ENCODE data around the gene CCDC38. TPM values are rescaled to one million over a fixed set of nuclear protein-coding genes. Genes with fewer than 3 reads are reported as not detected.

Gene CCDC38
- polyA plus RNA-seq, result 0.36 TPM
- long read RNA-seq, donor 1, partial matches to known transcripts, result 8 of 8 reads
- long read RNA-seq, donor 1, other reads (novel, unspliced or antisense), result 0 of 8 reads
- long read RNA-seq, donor 2, result 0 reads
- long read RNA-seq, donor 3, result 0 reads
- long read RNA-seq, donor 4, result 0 reads
- long read RNA-seq, donor 5, result 0 reads
- long read RNA-seq, donor 6, result 0 reads
- long read RNA-seq, donor 7, result 0 reads
- long read RNA-seq, donor 8, result 0 reads
- long read RNA-seq, donor 9, result 0 reads
- long read RNA-seq, donor 10, result 0 reads
- long read RNA-seq, donor 11, result 0 reads

- H3K4me1 ChIP-seq (ENCODE audit: control insufficient read depth, insufficient read depth, low read length), result peaks cover 3% of the 10 kb centered on the region
- H3K4me3 ChIP-seq (ENCODE audit: low read length), result peak within 1 kb of the TSS; percentile 69
- no CpG with 5 or more reads among the region's 51 CpGs for WGBS (ENCODE audit: insufficient coverage, low lambda C conversion rate)
- no peaks in the 10 kb centered on the region for H3K36me3 ChIP-seq (ENCODE audit: control insufficient read depth, insufficient read depth, low read length)
- no peaks in the 10 kb centered on the region for H3K9me3 ChIP-seq (ENCODE audit: control insufficient read depth, low read depth, low read length)
- peaks cover 3% of the 10 kb centered on the region for H3K27me3 ChIP-seq (ENCODE audit: control insufficient read depth, insufficient read depth, low read length)
- peak within 1 kb of the TSS; percentile 88 for H3K27ac ChIP-seq (ENCODE audit: low read length)
- DNase-seq, result peak; percentile 80 to 91
These were observed at the start of gene CCDC38 for GRCh38 chr12:95942524-95943329. TSS of gene CCDC38 (minus strand) at chr12:95942614. CDS start at chr12:95936509, 6,105 bp downstream.

DNA sequence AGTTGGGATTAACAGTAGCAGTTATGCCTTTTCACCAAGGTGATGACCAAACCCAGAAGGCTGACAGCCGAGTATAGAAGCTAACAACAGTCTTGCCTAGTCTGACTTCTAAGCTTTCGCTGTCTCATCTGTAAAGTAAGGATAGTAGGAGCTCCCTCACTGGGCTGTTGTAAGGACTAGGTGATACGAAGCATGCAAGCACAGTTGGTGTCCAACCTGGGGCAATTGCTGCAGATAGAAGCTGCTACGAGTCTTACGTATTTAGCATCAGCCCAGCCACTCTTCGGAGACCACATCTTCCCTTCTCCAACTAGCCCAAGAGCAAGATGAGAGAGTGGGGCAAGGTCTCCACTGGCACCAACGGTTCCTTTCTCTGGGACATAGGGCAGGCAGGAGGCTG is 47.7 kb upstream of the CCDC38 start:
- Histone ChIP-seq H3K4me3 (ENCODE audit: low read length) (no peak overlapping the region), H3K36me3 (ENCODE audit: control insufficient read depth, insufficient read depth, low read length) (peaks cover 2% of the 10 kb centered on the region), H3K4me1 (ENCODE audit: control insufficient read depth, insufficient read depth, low read length) (no peaks in the 10 kb centered on the region), H3K27ac (ENCODE audit: low read length) (no peak overlapping the region), H3K9me3 (ENCODE audit: control insufficient read depth, low read depth, low read length) (no peaks in the 10 kb centered on the region), H3K27me3 (ENCODE audit: control insufficient read depth, insufficient read depth, low read length) (peaks cover 3% of the 10 kb centered on the region)
- 100% methylated on average over 1 of the region's 7 CpGs for WGBS (ENCODE audit: insufficient coverage, low lambda C conversion rate)
- no peak for DNase-seq

GRCh38 chr12:95989504-95990123 is 47.2 kb upstream of the CCDC38 start:
- H3K36me3 ChIP-seq (ENCODE audit: control insufficient read depth, insufficient read depth, low read length), result peaks cover 2% of the 10 kb centered on the region
- H3K27ac ChIP-seq (ENCODE audit: low read length), result no peak overlapping the region
- no peaks in the 10 kb centered on the region for H3K9me3 ChIP-seq (ENCODE audit: control insufficient read depth, low read depth, low read length)
- WGBS (ENCODE audit: insufficient coverage, low lambda C conversion rate), result no CpG with 5 or more reads among the region's 4 CpGs
- no peaks in the 10 kb centered on the region for H3K4me1 ChIP-seq (ENCODE audit: control insufficient read depth, insufficient read depth, low read length)
- H3K4me3 ChIP-seq (ENCODE audit: low read length), result no peak overlapping the region
- H3K27me3 ChIP-seq (ENCODE audit: control insufficient read depth, insufficient read depth, low read length), result peaks cover 3% of the 10 kb centered on the region
- no peak for DNase-seq

DNA sequence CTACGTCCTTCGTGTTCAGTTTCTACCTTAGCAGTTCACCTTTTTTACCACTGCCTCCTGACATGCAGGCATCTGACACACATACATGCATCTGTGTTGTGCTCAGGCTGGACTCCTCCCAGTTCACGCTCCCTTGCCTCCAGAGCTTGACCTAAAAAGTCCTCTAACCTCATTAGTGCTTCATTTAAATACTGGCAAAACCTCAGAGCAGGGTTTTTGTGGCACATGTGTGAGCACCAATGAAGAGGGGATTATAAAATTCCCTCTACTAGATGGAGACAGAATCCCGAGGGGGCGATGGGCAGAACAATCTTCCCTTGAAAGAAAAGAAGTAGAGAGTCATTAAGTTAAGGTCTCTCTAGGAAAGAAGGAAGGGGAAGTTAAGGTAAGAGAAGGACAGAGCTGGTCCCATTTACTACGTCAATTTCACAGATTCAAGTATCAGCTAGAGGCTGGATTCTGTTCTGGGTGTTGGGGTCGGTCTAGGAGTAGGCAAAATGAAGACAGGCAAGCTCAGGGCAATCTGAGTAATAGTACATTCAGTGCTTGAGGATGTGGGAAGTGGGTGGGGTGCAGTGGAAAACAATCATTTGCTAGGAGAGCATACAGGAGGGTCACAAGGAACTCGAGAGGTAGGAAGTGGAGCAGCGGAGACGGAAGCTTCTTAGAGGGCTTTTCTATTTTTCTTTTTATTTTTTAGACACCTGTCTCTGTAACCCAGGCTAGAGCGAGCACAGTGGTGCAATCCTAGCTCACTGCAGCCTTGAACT is 46.3 kb upstream of the CCDC38 start:
- Histone ChIP-seq H3K36me3 (ENCODE audit: control insufficient read depth, insufficient read depth, low read length) (peaks cover 2% of the 10 kb centered on the region), H3K9me3 (ENCODE audit: control insufficient read depth, low read depth, low read length) (no peaks in the 10 kb centered on the region), H3K27me3 (ENCODE audit: control insufficient read depth, insufficient read depth, low read length) (peaks cover 3% of the 10 kb centered on the region), H3K4me3 (ENCODE audit: low read length) (no peak overlapping the region), H3K4me1 (ENCODE audit: control insufficient read depth, insufficient read depth, low read length) (no peaks in the 10 kb centered on the region), H3K27ac (ENCODE audit: low read length) (no peak overlapping the region)
- 97% methylated on average over 5 of the region's 11 CpGs for WGBS (ENCODE audit: insufficient coverage, low lambda C conversion rate)
- no peak for DNase-seq

GRCh38 chr12:95986635-95987570 is 44.5 kb upstream of the CCDC38 start:
- H3K4me3 ChIP-seq (ENCODE audit: low read length), result no peak overlapping the region
- WGBS (ENCODE audit: insufficient coverage, low lambda C conversion rate), result 74% methylated on average over 5 of the region's 14 CpGs
- H3K4me1 ChIP-seq (ENCODE audit: control insufficient read depth, insufficient read depth, low read length), result no peaks in the 10 kb centered on the region
- no peak for DNase-seq
- peaks cover 3% of the 10 kb centered on the region for H3K27me3 ChIP-seq (ENCODE audit: control insufficient read depth, insufficient read depth, low read length)
- H3K9me3 ChIP-seq (ENCODE audit: control insufficient read depth, low read depth, low read length), result no peaks in the 10 kb centered on the region
- peaks cover 2% of the 10 kb centered on the region for H3K36me3 ChIP-seq (ENCODE audit: control insufficient read depth, insufficient read depth, low read length)
- H3K27ac ChIP-seq (ENCODE audit: low read length), result no peak overlapping the region

DNA sequence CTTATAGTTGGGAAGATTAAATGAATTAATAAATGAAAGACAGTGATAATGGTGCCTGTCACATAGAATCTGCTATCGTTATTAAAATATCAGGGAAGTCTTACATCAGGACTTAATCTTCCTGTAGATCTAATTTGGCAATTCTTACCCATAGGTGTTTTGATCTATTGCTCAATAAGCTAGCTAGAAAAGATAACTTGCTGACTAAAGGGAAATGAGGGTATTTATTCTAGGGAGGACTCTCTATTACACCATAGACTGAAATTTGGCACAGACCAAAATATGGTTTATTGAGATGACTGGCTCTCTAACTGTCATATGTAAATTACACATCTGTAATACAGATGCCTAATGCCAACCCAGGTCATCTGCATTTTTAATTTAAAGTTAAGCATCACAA is 42.3 kb upstream of the CCDC38 start:
- WGBS (ENCODE audit: insufficient coverage, low lambda C conversion rate), result no CpG with 5 or more reads among the region's 1 CpG
- Histone ChIP-seq H3K27ac (ENCODE audit: low read length) (no peak overlapping the region), H3K4me1 (ENCODE audit: control insufficient read depth, insufficient read depth, low read length) (peaks cover 8% of the 10 kb centered on the region), H3K4me3 (ENCODE audit: low read length) (no peak overlapping the region), H3K9me3 (ENCODE audit: control insufficient read depth, low read depth, low read length) (no peaks in the 10 kb centered on the region), H3K36me3 (ENCODE audit: control insufficient read depth, insufficient read depth, low read length) (no peaks in the 10 kb centered on the region), H3K27me3 (ENCODE audit: control insufficient read depth, insufficient read depth, low read length) (peaks cover 3% of the 10 kb centered on the region)
- no peak for DNase-seq

- Histone ChIP-seq H3K36me3 (ENCODE audit: control insufficient read depth, insufficient read depth, low read length) (no peaks in the 10 kb centered on the region), H3K27ac (ENCODE audit: low read length) (no peak overlapping the region), H3K9me3 (ENCODE audit: control insufficient read depth, low read depth, low read length) (no peaks in the 10 kb centered on the region), H3K4me3 (ENCODE audit: low read length) (no peak overlapping the region), H3K27me3 (ENCODE audit: control insufficient read depth, insufficient read depth, low read length) (no peaks in the 10 kb centered on the region), H3K4me1 (ENCODE audit: control insufficient read depth, insufficient read depth, low read length) (peaks cover 8% of the 10 kb centered on the region)
- DNase-seq, result no peak
- WGBS (ENCODE audit: insufficient coverage, low lambda C conversion rate), result no CpG with 5 or more reads among the region's 1 CpG
These were observed 40.2 kb upstream of the CCDC38 start for GRCh38 chr12:95982602-95983001.

DNA sequence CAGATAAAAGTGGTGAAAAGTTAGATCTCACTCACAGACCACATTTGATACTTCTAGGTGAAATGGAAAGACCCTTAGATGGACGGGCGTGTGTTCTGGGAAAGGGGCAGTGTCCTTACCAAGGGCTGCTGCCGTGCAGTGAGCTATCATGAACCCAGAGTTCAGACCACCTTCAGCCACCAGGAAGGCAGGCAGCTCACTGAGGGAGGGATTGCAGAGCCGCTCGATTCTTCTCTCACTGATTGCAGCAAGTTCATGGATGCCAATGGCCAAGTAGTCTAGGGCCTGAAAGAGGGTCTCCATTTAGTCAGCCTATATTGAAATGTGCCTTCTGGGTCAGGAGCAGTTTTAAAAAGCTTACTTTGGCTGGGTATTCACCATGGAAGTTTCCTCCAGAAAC is 38.0 kb upstream of the CCDC38 start:
- WGBS (ENCODE audit: insufficient coverage, low lambda C conversion rate), result no CpG with 5 or more reads among the region's 5 CpGs
- Histone ChIP-seq H3K4me3 (ENCODE audit: low read length) (no peak overlapping the region), H3K9me3 (ENCODE audit: control insufficient read depth, low read depth, low read length) (no peaks in the 10 kb centered on the region)

DNA sequence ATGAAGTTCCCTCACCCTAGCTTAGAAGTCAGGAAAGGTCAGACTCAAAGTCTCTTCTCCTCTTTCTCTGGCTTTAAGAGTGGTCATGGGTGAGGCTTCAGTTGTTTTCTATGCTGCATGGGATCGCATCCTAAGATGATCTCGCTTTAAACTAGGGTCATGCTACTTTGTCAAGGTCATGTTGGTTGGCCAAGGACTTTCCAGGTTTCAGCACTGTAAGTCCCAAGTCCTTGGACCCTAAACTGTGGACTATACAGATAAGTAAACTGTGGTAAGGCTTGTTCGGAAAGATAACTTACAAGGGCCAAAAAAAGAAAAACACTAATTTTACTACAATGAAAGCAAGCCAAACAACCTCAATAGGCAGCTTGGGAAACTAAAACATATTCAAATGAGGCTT is 36.4 kb upstream of the CCDC38 start:
- no peaks in the 10 kb centered on the region for H3K9me3 ChIP-seq (ENCODE audit: control insufficient read depth, low read depth, low read length)
- H3K27me3 ChIP-seq (ENCODE audit: control insufficient read depth, insufficient read depth, low read length), result no peaks in the 10 kb centered on the region
- no peak overlapping the region for H3K4me3 ChIP-seq (ENCODE audit: low read length)
- H3K27ac ChIP-seq (ENCODE audit: low read length), result no peak overlapping the region
- H3K4me1 ChIP-seq (ENCODE audit: control insufficient read depth, insufficient read depth, low read length), result peaks cover 15% of the 10 kb centered on the region
- no CpG with 5 or more reads among the region's 3 CpGs for WGBS (ENCODE audit: insufficient coverage, low lambda C conversion rate)
- no peaks in the 10 kb centered on the region for H3K36me3 ChIP-seq (ENCODE audit: control insufficient read depth, insufficient read depth, low read length)
- no peak for DNase-seq

More for the DNA sequence above, 38.0 kb upstream of the CCDC38 start:
- peaks cover 8% of the 10 kb centered on the region for H3K4me1 ChIP-seq (ENCODE audit: control insufficient read depth, insufficient read depth, low read length)
- peak overlapping the region; percentile 8 for H3K27ac ChIP-seq (ENCODE audit: low read length)
- no peak for DNase-seq
- H3K36me3 ChIP-seq (ENCODE audit: control insufficient read depth, insufficient read depth, low read length), result no peaks in the 10 kb centered on the region
- no peaks in the 10 kb centered on the region for H3K27me3 ChIP-seq (ENCODE audit: control insufficient read depth, insufficient read depth, low read length)

Data from large intestine (tissue), 12 donors.